Right cardiac atrium (tissue), 5 donors: ENCODE data around the gene FLAD1. TPM values are rescaled to one million over a fixed set of nuclear protein-coding genes. Genes with fewer than 3 reads are reported as not detected.

ENCODE experiments used
- ATAC-seq, 2 donors: fragments of 200-7000 bp; cut with Tn5 transposase; one replicate each; pipeline versions ENCODE4 v1.8.0 to v1.9.1; 2020; ENCODE audit warnings: moderate library complexity in 2 of 2, mild to moderate bottlenecking in 1 of 2
- DNase-seq, 3 donors: peaks; one replicate each; pipeline ENCODE4 v3.0.0-alpha.2; 2020
- H3K27ac ChIP-seq: one replicate; pipeline ENCODE4 v1.5.1; 2013; ENCODE audit warnings: mild to moderate bottlenecking, low read length, control low read depth, moderate library complexity
- H3K27me3 ChIP-seq: one replicate; pipeline ENCODE4 v1.6.1; 2013; ENCODE audit not compliant: control insufficient read depth, insufficient read depth
- H3K4me1 ChIP-seq: one replicate; pipeline ENCODE4 v1.6.1; 2013; ENCODE audit warnings: low read length; ENCODE audit not compliant: control insufficient read depth, insufficient read depth
- H3K4me3 ChIP-seq: one replicate; pipeline ENCODE4 v1.5.1; 2013; ENCODE audit warnings: low read length, control low read depth
- H3K9me3 ChIP-seq: one replicate; pipeline ENCODE4 v1.6.1; 2013; ENCODE audit warnings: low read length; ENCODE audit not compliant: control insufficient read depth
- WGBS: extraction: QIAGEN DNeasy Blood & Tissue Kit; methylation state at CpG from one replicate; pipeline ENCODE4 v1.1.7; 2013; 5-methylcytosine and 5-hydroxymethylcytosine counted together
- intact Hi-C, 4 donors: fragments of 100-400 bp; cut with DNase I; formaldehyde crosslinking; loops; one replicate each; pipeline versions ENCODE4 v1.11.0 to v1.14.0; 2022 to 2023
- polyA plus RNA-seq: library from polyadenylated mRNA; stranded (reverse); fragments of 200-250 nt; gene quantifications from one replicate; pipeline ENCODE4 v1.2.3, GENCODE V29; 2013
- total RNA-seq, 4 donors: library from RNA; stranded (reverse); fragmentation: NEBNext Ultra II Directional; extraction: Animal tissue kit (Norgen Biotek cat#: 25700); gene quantifications; one replicate each; pipeline ENCODE4 v1.2.1, GENCODE V29; 2021
- donor health status: healthy with polysubstance abuse.
- donor health status: DM: no; HTN: yes; CAD: no.
- donor health status: DM: no; HTN: no; CAD: no.
- donor health status: DM: no; HTN: yes; CAD: no; lungs with severe emphysema.
- donor health status: DM: yes; HTN: yes; CAD: no.

Gene FLAD1
- total and polyA plus RNA-seq, 5 donors, result 22.8 to 32.7 (median 25.3) TPM

- Histone ChIP-seq H3K27ac (no peak overlapping the region), H3K27me3 (no peaks in the 10 kb centered on the region), H3K9me3 (no peaks in the 10 kb centered on the region), H3K4me3 (no peak overlapping the region), H3K4me1 (peaks cover 3% of the 10 kb centered on the region)
- ATAC-seq, result no peak
- intact Hi-C loops, result loop anchor here in 2 of 4 donors (5.0 to 10.0 kb wide), 2 partner anchors 55 to 57 kb away; partner anchors contain the start of gene PYGO2 (in 2 of the 2)
- 79% methylated on average over 11 of the region's 11 CpGs for WGBS
- DNase-seq, result no peak
These were observed 36.5 kb downstream of the FLAD1 start for GRCh38 chr1:155019377-155020245.

GRCh38 chr1:155022136-155022926 is 39.2 kb downstream of the FLAD1 start:
- 81% methylated on average over 8 of the region's 8 CpGs for WGBS
- Histone ChIP-seq H3K4me1 (peaks cover 3% of the 10 kb centered on the region), H3K27me3 (no peaks in the 10 kb centered on the region), H3K9me3 (no peaks in the 10 kb centered on the region), H3K27ac (no peak overlapping the region), H3K4me3 (no peak overlapping the region)
- DNase-seq (no peak), ATAC-seq (no peak)
- intact Hi-C loops, result no loop called here

- peaks cover 2% of the 10 kb centered on the region for H3K4me1 ChIP-seq
- H3K27ac ChIP-seq, result peak overlapping the region; percentile 24
- ATAC-seq, result peak in 1 of 2 donors; percentile 31
These were observed 39.7 kb downstream of the FLAD1 start for GRCh38 chr1:155022927-155023236.

GRCh38 chr1:155023627-155024026 is 40.5 kb downstream of the FLAD1 start:
- Histone ChIP-seq H3K4me1 (no peaks in the 10 kb centered on the region), H3K9me3 (no peaks in the 10 kb centered on the region), H3K27ac (no peak overlapping the region), H3K4me3 (no peak overlapping the region), H3K27me3 (no peaks in the 10 kb centered on the region)
- 75% methylated on average over 5 of the region's 5 CpGs for WGBS
- peak in 1 of 3 donors; percentile 20 for DNase-seq
- ATAC-seq, result no peak
- intact Hi-C loops, result no loop called here

More at GRCh38 chr1:155022927-155023236, 39.7 kb downstream of the FLAD1 start:
- Histone ChIP-seq H3K27me3 (no peaks in the 10 kb centered on the region), H3K9me3 (no peaks in the 10 kb centered on the region), H3K4me3 (no peak overlapping the region)
- intact Hi-C loops, result no loop called here
- DNase-seq, result peak in 1 of 3 donors; percentile 60
- WGBS, result 57% methylated on average over 4 of the region's 4 CpGs

- no peak for ATAC-seq
These were observed 41.2 kb downstream of the FLAD1 start for GRCh38 chr1:155024315-155024714.

GRCh38 chr1:155026154-155026553 is 43.0 kb downstream of the FLAD1 start:
- Histone ChIP-seq H3K27ac (no peak overlapping the region), H3K9me3 (no peaks in the 10 kb centered on the region), H3K4me1 (no peaks in the 10 kb centered on the region), H3K4me3 (no peak overlapping the region), H3K27me3 (no peaks in the 10 kb centered on the region)
- DNase-seq, result peak in 1 of 3 donors; percentile 22
- intact Hi-C loops, result no loop called here
- ATAC-seq, result no peak
- 66% methylated on average over 9 of the region's 9 CpGs for WGBS

More at GRCh38 chr1:155024315-155024714, 41.2 kb downstream of the FLAD1 start:
- intact Hi-C loops, result no loop called here
- Histone ChIP-seq H3K27me3 (no peaks in the 10 kb centered on the region), H3K4me1 (no peaks in the 10 kb centered on the region), H3K9me3 (no peaks in the 10 kb centered on the region), H3K4me3 (no peak overlapping the region), H3K27ac (no peak overlapping the region)
- 87% methylated on average over 9 of the region's 9 CpGs for WGBS
- DNase-seq, result peak in 1 of 3 donors; percentile 17

GRCh38 chr1:155026588-155026987 is 43.4 kb downstream of the FLAD1 start:
- no peak for ATAC-seq
- intact Hi-C loops, result no loop called here
- H3K27me3 ChIP-seq, result no peaks in the 10 kb centered on the region
- no peak overlapping the region for H3K27ac ChIP-seq
- H3K9me3 ChIP-seq, result no peaks in the 10 kb centered on the region
- no peak overlapping the region for H3K4me3 ChIP-seq
- peak in 1 of 3 donors; percentile 26 for DNase-seq
- no peaks in the 10 kb centered on the region for H3K4me1 ChIP-seq
- WGBS, result 82% methylated on average over 6 of the region's 6 CpGs

GRCh38 chr1:155029513-155030242 is 46.5 kb downstream of the FLAD1 start:
- H3K4me3 ChIP-seq, result no peak overlapping the region
- intact Hi-C loops, result no loop called here
- H3K9me3 ChIP-seq, result no peaks in the 10 kb centered on the region
- DNase-seq (peak in 1 of 3 donors; percentile 48), ATAC-seq (no peak)
- WGBS, result 82% methylated on average over 16 of the region's 16 CpGs
- no peaks in the 10 kb centered on the region for H3K4me1 ChIP-seq
- no peak overlapping the region for H3K27ac ChIP-seq
- H3K27me3 ChIP-seq, result no peaks in the 10 kb centered on the region

- DNase-seq (peak in 1 of 3 donors; percentile 35), ATAC-seq (no peak)
- H3K9me3 ChIP-seq, result no peaks in the 10 kb centered on the region
- H3K4me3 ChIP-seq, result no peak overlapping the region
- no peaks in the 10 kb centered on the region for H3K4me1 ChIP-seq
- WGBS, result 85% methylated on average over 15 of the region's 15 CpGs
- no peaks in the 10 kb centered on the region for H3K27me3 ChIP-seq
- no peak overlapping the region for H3K27ac ChIP-seq
- intact Hi-C loops, result no loop called here
These were observed 47.2 kb downstream of the FLAD1 start for GRCh38 chr1:155030243-155030795.

GRCh38 chr1:155030899-155031298 is 47.8 kb downstream of the FLAD1 start:
- DNase-seq (no peak), ATAC-seq (no peak)
- Histone ChIP-seq H3K4me1 (no peaks in the 10 kb centered on the region), H3K4me3 (no peak overlapping the region), H3K27me3 (no peaks in the 10 kb centered on the region), H3K27ac (no peak overlapping the region), H3K9me3 (no peaks in the 10 kb centered on the region)
- intact Hi-C loops, result no loop called here
- WGBS, result 81% methylated on average over 11 of the region's 11 CpGs
